WI38 (cell line): ENCODE results near the gene SSR1.
"Not testable (repeated sequence)": the region's sequence is repeated elsewhere in the genome, so short reads cannot be mapped to it uniquely, and the experiment has no call there.

Source experiments
- H3K4me3 ChIP-seq: 2 replicates; pipeline ENCODE4 v1.5.1; 2011; ENCODE audit warnings: low read depth, mild to moderate bottlenecking, control low read depth, low read length
- TF ChIP-seq, protein P1 (sequence below): IDR thresholded peaks from 2 replicates; pipeline ENCODE4 v1.5.1; 2012; ENCODE audit warnings: low read depth, mild to moderate bottlenecking, control low read depth, low read length

The SSR1 gene

DNA sequence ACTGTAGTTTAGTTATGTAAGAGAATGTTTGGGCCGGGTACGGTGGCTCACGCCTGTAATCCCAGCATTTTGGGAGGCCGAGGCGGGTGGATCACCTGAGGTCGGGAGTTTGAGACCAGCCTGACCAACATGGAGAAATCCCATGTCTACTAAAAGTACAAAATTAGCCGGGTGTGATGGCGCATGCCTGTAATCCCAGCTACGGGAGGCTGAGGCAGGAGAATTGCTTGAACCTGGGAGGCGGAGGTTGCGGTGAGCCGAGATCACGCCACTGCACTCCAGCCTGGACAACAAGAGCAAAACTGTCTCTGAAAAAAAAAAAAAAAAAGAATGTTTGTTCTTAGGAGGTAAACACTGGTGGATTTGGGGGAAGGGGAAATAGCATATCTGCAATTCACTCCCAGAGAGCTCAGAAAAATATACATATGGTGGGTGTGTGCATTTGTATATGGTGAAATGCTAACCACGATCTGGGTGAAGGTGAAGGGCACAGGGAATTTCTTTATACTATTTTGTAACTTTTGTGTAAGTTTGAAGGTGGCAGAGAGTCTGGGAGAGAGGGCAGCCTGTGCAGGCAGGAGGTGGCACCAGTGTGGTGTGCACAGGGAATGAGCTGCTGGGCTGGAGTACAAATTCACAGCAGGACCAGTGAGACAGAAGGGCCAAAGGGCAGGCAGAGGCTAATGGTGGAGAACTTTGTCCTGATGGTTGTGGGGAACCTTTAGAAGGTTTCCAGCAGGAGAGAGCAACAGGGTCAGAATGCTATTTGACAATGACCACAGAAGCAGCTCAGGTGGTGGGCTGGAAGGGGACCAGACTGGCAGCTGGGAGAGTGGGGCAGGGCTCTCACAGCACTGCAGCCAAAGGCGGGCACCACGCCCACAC, 42.4 kb downstream of the SSR1 start:
- H3K4me3 ChIP-seq, result no peak overlapping the region
- TF ChIP-seq, protein P1, sequence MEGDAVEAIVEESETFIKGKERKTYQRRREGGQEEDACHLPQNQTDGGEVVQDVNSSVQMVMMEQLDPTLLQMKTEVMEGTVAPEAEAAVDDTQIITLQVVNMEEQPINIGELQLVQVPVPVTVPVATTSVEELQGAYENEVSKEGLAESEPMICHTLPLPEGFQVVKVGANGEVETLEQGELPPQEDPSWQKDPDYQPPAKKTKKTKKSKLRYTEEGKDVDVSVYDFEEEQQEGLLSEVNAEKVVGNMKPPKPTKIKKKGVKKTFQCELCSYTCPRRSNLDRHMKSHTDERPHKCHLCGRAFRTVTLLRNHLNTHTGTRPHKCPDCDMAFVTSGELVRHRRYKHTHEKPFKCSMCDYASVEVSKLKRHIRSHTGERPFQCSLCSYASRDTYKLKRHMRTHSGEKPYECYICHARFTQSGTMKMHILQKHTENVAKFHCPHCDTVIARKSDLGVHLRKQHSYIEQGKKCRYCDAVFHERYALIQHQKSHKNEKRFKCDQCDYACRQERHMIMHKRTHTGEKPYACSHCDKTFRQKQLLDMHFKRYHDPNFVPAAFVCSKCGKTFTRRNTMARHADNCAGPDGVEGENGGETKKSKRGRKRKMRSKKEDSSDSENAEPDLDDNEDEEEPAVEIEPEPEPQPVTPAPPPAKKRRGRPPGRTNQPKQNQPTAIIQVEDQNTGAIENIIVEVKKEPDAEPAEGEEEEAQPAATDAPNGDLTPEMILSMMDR, result no peak

DNA sequence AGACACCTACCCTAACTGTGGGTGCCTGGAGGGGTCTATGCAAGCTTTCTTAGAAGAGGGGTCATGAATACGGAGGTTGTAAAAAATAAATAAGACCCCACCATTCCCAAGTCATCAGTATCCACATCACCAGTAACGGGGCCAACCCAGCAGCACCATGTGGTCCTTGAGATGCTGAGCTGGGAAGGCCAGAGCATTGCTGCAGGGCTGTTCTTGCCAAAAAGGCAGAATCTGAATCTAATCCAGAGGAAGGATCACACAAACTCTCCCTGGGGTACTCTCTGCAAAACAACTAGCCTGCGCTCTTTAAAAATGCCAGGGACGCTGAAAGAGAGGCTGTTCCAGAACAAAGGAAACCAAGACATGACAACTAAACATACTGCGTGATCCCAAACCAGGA, 43.2 kb downstream of the SSR1 start:
- TF ChIP-seq, protein P1, result no peak
- no peak overlapping the region for H3K4me3 ChIP-seq

DNA sequence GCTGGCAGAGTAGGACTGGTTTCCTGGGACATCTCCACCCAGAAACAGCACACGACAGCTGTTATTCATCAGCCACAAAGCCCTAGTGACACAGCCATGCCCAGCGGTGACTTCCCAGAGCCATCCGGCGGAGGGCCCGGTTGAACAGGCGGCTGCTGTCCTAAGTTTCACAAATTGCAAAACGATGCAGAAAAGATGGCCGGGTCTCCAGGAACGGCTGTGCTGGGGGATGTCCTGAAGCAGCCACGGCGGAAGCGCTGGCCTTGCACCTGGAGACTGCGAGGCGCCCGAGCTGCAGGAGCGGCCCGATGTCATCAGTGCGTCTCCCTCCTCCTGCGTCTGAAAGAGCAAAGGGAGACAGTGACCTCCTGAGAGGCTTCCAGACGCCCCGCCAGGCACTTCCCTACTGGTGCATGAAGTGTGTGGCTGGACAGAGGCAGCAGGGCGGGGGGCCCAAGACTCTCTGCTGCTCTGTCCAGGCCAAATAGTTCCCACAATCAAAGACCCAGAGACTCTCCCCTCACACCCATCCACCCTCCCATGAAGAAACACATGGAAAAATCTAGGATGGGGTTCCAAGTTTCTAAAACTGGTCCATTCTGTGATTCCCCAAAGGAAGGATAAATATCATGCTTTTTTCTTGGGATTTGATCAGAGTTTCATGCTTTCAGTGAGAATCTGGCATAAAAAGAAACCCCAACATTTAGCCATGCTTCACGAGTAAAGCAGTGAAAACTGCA, 44.0 kb downstream of the SSR1 start:
- TF ChIP-seq, protein P1, result no peak
- no peak overlapping the region for H3K4me3 ChIP-seq

DNA sequence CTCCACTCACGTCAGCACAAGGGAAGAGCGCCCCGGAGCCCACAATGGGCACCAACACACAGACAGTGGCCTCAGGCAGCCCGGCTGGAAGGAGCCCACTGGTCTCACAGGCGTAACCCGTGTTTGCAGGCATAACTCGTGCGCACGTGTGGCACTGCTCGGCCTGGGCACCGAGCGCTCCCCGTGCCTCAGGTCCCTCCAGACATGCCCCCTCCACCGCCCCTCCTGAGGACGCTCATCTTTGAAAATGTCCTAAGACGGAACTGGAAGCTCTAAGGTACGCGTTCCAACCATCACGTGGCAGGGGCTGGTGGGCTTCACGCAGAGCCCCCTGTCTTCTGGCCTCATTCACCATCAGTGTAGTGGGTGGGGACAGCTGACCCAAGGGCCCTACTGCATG, 44.6 kb downstream of the SSR1 start:
- TF ChIP-seq, protein P1, result no peak
- H3K4me3 ChIP-seq, result no peak overlapping the region

DNA sequence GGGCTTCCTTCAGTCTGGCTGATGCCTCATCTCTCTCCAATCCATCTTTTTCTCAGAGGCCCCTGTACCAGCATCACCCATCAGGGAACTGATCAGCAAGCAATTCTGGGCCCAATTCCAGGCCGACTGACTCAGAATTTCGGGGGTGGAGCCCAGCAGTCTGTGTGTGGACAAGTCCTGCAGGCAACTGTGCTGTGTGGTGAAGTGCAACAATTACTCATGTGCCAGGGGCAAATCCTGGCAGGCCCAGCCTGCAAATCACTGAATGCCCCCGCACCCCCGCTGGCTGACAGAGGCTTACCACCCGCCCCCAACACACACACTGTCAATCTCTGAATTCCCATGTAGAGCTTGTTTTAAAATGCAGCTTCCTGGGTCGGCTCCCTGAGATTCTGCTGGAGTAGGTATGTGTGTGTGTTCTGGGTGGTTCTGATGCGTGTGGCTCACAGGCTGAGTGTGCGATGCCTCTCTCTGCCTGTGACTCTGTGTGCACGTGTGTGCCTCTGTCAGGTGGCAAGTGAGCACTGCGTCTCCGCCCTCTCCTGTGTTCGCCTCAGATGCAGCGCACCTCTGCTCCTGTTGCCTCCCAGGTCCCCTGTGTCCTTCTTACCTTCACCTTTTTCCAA, 45.4 kb downstream of the SSR1 start:
- no peak overlapping the region for H3K4me3 ChIP-seq
- TF ChIP-seq, protein P1, result no peak

DNA sequence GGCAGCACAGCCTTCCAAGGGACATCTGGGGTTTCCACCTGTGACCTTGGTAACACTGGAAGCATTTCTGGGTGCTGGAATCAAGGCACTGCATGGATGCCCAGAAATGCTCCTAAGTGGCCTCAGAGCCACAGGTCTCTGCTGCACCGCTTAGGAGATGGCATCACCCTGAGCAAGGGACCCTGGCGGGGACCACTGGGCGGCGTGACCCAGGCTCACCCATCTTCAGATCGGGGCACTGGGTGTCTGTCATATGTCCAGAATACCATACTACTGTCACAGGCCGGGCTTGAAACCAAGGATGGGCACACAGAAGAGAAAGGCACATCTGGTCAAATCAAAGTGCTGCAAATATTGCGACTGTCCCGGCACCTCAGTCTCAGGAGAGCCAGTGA, 45.9 kb downstream of the SSR1 start:
- no peak overlapping the region for H3K4me3 ChIP-seq
- TF ChIP-seq, protein P1, result no peak

DNA sequence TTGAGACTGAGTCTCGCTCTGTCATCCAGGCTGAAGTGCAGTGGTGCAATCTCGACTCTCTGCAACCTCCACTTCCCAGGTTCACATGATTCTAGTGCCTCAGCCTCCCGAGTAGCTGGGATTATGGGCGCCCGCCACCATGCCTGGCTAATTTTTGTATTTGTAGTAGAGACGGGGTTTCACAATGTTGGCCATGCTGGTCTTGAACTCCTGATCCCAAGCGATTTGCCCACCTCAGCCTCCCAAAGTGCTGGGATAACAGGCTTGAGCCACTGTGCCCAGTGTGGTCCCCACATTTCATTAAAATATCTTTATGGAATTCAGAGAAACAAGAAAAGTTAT, 47.6 kb downstream of the SSR1 start:
- H3K4me3 ChIP-seq, result not testable (repeated sequence)
